Bronchial epithelial cell (primary cell): ENCODE measurements around the gene DEFB132. TPM values are rescaled to one million over a fixed set of nuclear protein-coding genes. Genes with fewer than 3 reads are reported as not detected.

Experiments
- DNase-seq: peaks from one replicate; pipeline ENCODE4 v3.0.0-alpha.2; 2010; ENCODE audit warnings: low read depth
- FAIRE-seq: peaks from 2 replicates; lab custom pipeline; 2011; peaks lifted over from hg19 to GRCh38; lab: Jason Lieb, UNC
- H3K27me3 ChIP-seq: 2 replicates; pipeline ENCODE4 v1.5.1; 2011; ENCODE audit warnings: low read length; ENCODE audit not compliant: control insufficient read depth, insufficient read depth
- H3K36me3 ChIP-seq: 2 replicates; pipeline ENCODE4 v1.5.1; 2011; ENCODE audit warnings: low read length; ENCODE audit not compliant: control insufficient read depth, insufficient read depth
- H3K4me3 ChIP-seq: 2 replicates; pipeline ENCODE4 v1.5.1; 2011; ENCODE audit warnings: mild to moderate bottlenecking, low read depth, low read length, control low read depth
- total RNA-seq: library from RNA; depleted of rRNA; stranded (reverse); fragments of >200 nt; gene quantifications from 2 replicates; pipeline ENCODE4 v1.2.1, GENCODE V29; 2014
- TF ChIP-seq, protein P1 (sequence below): IDR thresholded peaks from 2 replicates; pipeline ENCODE4 v1.5.1; 2011; ENCODE audit warnings: mild to moderate bottlenecking, moderate library complexity, low read length, control low read depth, inconsistent platforms; ENCODE audit not compliant: insufficient read depth, severe bottlenecking

The DEFB132 gene
- total RNA-seq, 1 donor from 2014 or later, result not detected

DNA sequence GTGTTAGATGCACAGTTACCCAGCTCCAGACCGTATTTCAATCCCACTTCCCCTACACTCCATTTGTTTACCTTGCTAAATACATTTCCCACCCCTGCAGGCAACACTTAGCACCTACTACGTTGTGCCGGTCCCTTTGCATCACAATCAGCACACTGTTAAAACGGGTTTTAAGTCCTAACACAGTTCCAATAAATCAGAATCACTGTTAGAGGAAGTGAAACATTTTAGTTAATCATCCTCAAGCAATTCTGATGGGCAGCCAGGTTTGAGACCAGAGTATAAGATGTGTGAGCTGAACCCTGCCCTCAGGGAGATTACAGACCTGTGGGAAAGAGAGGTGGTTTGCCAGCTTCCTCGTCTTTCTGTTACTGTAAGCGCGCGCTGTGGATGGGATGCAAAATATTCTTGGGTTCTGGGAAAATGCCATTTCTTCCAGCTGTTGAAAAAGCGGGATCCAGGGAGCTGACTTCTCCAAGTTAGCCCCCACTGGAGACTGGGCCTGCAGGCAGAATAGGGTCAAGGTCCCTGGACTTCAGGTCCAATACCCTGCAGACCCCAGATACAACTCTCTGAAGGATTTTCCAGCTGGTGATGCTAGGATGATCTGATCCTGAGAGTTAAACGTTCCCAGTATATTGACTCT, 42.9 kb downstream of the DEFB132 start:
- no peak for FAIRE-seq
- DNase-seq, result no peak
- H3K36me3 ChIP-seq, result peaks cover 3% of the 10 kb centered on the region
- H3K27me3 ChIP-seq, result no peaks in the 10 kb centered on the region
- TF ChIP-seq, protein P1, sequence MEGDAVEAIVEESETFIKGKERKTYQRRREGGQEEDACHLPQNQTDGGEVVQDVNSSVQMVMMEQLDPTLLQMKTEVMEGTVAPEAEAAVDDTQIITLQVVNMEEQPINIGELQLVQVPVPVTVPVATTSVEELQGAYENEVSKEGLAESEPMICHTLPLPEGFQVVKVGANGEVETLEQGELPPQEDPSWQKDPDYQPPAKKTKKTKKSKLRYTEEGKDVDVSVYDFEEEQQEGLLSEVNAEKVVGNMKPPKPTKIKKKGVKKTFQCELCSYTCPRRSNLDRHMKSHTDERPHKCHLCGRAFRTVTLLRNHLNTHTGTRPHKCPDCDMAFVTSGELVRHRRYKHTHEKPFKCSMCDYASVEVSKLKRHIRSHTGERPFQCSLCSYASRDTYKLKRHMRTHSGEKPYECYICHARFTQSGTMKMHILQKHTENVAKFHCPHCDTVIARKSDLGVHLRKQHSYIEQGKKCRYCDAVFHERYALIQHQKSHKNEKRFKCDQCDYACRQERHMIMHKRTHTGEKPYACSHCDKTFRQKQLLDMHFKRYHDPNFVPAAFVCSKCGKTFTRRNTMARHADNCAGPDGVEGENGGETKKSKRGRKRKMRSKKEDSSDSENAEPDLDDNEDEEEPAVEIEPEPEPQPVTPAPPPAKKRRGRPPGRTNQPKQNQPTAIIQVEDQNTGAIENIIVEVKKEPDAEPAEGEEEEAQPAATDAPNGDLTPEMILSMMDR, result no peak
- H3K4me3 ChIP-seq, result no peak overlapping the region

DNA sequence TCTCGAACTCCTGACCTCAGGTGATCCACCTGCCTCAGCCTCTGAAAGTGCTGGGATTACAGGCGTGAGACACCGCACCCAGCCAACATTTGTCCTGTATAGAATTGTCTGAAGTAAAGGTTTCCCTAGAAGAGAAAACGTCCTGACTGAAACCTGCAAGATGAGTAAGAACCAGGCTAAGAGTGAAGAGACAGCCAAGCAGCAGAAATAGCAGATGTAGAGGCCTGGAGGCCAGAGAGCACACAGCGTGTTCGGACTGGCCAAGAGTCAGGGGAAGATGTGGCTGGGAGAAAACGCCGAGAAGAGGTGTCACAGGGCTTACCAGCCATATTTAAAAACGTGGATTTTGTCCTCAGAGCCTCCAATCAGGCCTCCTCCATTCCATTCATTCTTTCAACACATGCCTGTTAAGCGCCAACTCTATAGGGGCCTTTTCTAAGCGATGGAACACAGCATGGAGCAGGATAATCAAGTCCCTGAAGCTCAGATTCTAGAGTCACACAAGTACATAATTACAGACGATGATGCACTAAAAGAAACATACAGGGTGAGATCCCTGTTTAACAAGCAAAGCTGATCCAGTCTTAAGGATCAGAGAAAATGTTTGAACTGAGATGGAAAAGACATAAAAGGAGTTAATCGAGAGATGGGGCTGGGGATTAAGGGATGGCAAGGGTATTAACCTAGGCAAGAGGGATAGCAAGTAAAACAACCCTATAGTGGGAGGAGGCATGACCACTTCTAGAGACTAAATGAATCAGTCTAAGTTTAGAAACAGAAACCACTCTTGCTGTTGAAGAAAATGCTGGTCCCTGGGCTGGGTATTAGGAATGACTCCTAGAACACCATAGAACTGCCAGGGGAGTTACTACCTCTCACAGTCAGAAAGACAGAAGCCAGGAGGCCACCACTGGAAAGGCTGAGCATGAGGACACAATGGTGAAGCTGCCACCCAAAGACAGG, 44.6 kb downstream of the DEFB132 start:
- DNase-seq, result no peak
- no peaks in the 10 kb centered on the region for H3K27me3 ChIP-seq
- H3K36me3 ChIP-seq, result peaks cover 3% of the 10 kb centered on the region
- TF ChIP-seq, protein P1, result no peak
- H3K4me3 ChIP-seq, result no peak overlapping the region
- no peak for FAIRE-seq

DNA sequence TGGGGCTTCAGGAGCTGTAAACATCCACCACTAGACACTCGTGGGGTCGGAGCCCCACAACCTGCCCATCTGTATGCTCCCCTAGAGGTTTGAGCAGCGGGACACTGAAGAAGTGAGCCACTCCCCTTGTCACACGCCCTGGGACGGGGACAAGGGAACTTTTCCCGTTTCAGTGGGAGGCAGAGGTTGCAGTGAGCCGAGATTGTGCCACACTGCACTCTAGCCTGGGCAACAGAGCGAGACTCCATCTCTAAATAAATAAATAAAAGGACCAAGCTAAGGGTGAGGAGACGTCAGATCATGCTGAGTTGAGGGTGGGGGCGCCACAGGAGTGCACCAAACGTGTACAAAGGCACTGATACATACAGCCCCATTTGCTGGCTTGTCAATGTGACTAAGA, 48.2 kb downstream of the DEFB132 start:
- TF ChIP-seq, protein P1, result no peak
- Histone ChIP-seq H3K27me3 (no peaks in the 10 kb centered on the region), H3K36me3 (no peaks in the 10 kb centered on the region), H3K4me3 (no peak overlapping the region)
- DNase-seq, result no peak
- no peak for FAIRE-seq

DNA sequence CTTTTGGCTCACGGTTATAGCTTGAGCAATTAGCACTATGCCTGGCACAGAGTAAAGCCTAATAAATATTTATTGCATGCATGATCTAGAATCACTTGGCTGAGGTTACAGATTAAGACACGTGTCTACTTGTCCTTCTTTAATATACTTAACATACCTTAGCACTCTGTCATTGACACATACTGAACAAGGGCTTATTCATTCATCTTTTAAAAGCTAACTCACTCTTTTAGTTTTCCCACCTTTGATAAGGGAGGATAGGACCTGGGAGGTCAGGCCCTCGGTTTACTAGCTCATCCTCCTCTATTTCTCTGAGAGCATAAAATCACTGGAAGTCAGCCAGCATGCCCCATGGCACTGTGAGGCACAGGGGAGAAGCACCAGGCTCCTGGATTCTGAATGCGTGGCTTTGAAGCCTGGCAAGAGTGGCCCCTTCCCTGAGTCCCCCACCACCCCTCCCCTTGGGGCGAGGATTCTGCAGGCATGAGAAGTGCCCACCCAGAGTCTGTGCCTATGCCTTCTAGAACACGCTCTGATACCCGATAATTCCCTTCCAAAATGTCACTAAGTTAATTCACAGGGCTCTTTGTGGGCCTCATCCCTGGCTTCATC, 51.0 kb downstream of the DEFB132 start:
- no peak for FAIRE-seq

DNA sequence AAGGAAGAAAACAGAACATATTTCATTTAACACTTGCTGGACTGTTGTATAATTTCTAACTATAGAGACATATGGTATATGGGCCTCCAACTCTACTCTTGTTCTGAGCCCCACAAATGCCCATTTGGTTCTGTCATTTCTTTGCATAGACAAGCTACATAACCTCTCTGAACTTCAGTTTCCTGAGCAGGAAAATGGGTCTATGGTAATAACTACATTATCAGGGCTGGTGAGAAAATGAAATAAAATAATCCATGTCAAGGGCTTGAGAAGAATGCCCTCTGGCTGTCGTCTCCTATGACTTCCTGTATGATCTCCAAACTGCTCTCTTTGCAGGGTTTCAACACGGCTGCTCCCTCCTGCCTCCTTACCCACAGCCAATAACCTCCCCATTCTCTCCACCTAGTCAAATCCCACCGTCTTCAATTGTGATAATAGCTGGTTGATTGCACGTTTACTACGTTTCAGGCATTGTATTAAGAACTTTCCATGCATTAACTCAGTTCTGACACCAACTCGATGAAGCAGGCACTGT, 51.8 kb downstream of the DEFB132 start:
- TF ChIP-seq, protein P1, result no peak
- H3K36me3 ChIP-seq, result no peaks in the 10 kb centered on the region
- no peaks in the 10 kb centered on the region for H3K27me3 ChIP-seq
- FAIRE-seq (no peak), DNase-seq (no peak)
- no peak overlapping the region for H3K4me3 ChIP-seq

More for the DNA sequence above, 51.0 kb downstream of the DEFB132 start:
- Histone ChIP-seq H3K36me3 (no peaks in the 10 kb centered on the region), H3K4me3 (no peak overlapping the region), H3K27me3 (no peaks in the 10 kb centered on the region)
- DNase-seq, result peak; percentile 94
- TF ChIP-seq, protein P1, result no peak
